Adrenal gland (tissue), 12 donors: ENCODE results near the gene RNMT. TPM values are rescaled to one million over a fixed set of nuclear protein-coding genes. Genes with fewer than 3 reads are reported as not detected.

ENCODE experiments used
- DNase-seq, 7 donors: peaks; one replicate each; pipeline ENCODE4 v3.0.0-alpha.2; 2019 to 2020
- H3K27ac ChIP-seq, 5 donors: fragments of 200-600 bp; sonication (generic) in 4 of 5; 1 replicate in 3 of 5; 2 replicates in 2 of 5; pipeline versions ENCODE4 v1.5.1 to v1.8.0; 2016 to 2020; ENCODE audit warnings: mild to moderate bottlenecking in 1 of 5
- H3K27me3 ChIP-seq: fragments of 200-600 bp; 2 replicates; pipeline ENCODE4 v1.8.0; 2021
- H3K36me3 ChIP-seq, 2 donors: fragments of 200-600 bp; replicated peaks in 1 of 2; 1 replicate in 1 of 2; 2 replicates in 1 of 2; pipeline versions ENCODE4 v1.5.1 to v1.8.0; 2018 to 2022
- H3K4me1 ChIP-seq, 2 donors: fragments of 200-600 bp; replicated peaks in 1 of 2; 1 replicate in 1 of 2; 2 replicates in 1 of 2; pipeline versions ENCODE4 v1.5.1 to v1.8.0; 2018 to 2021
- H3K4me3 ChIP-seq, 4 donors: fragments of 200-600 bp; sonication (generic) in 3 of 4; one replicate each; pipeline ENCODE4 v1.5.1; 2016 to 2018
- H3K9me3 ChIP-seq, 3 donors: fragments of 200-600 bp; sonication (generic) in 1 of 3; replicated peaks in 1 of 3; 1 replicate in 2 of 3; 2 replicates in 1 of 3; pipeline versions ENCODE4 v1.5.1 to v1.8.0; 2016 to 2021
- POLR2A ChIP-seq, 2 donors: fragments of 450-650 bp; IDR thresholded peaks; one replicate each; pipeline ENCODE4 v1.6.1; 2017; ENCODE audit warnings: antibody characterized with exemption in 2 of 2, mild to moderate bottlenecking in 2 of 2, moderate library complexity in 1 of 2
- WGBS, 4 donors: extraction: QIAGEN DNeasy Blood & Tissue Kit in 2 of 4; methylation state at CpG; one replicate each; pipeline versions ENCODE4 v1.1.5 to v1.1.7; 2013 to 2017; 5-methylcytosine and 5-hydroxymethylcytosine counted together
- intact Hi-C, 2 donors: fragments of 100-400 bp; cut with DNase I; formaldehyde crosslinking; loops; one replicate each; pipeline versions ENCODE4 v1.14.1 to v1.15.0; 2022 to 2023
- polyA plus RNA-seq, 3 donors: library from polyadenylated mRNA; stranded (reverse); fragments of 200-250 nt in 2 of 3; fragments of 350-450 nt in 1 of 3; fragmentation: Illumina TruSeq in 1 of 3; extraction: RNeasy Lipid Tissue Mini Kit (QIAGEN cat#74804) in 1 of 3; gene quantifications; one replicate each; pipeline ENCODE4 v1.2.3, GENCODE V29; 2013 to 2014
- total RNA-seq, 9 donors: library from RNA; depleted of rRNA in 4 of 9; stranded (reverse); fragments of >200 nt in 4 of 9; fragments of 120-200 nt in 1 of 9; fragmentation: NEBNext Ultra II Directional in 1 of 9; extraction: Animal tissue kit (Norgen Biotek cat#: 25700) in 1 of 9; gene quantifications; one replicate each; pipeline versions ENCODE4 v1.1.0 to v1.2.4, GENCODE V29; 2013 to 2023
- TF ChIP-seq, protein P1 (sequence below), 6 experiments: fragments of 450-650 bp in 4 of 6; fragments of 200-600 bp in 2 of 6; sonication (generic) in 1 of 6; IDR thresholded peaks; 1 replicate in 5 of 6; 2 replicates in 1 of 6; pipeline versions ENCODE4 v1.5.1 to v1.8.0; 2016 to 2021; ENCODE audit warnings: antibody characterized with exemption in 6 of 6, mild to moderate bottlenecking in 2 of 6, moderate library complexity in 1 of 6
- donor health status: healthy with polysubstance abuse.
- donor health status: Bipolar disorder and iron deficiency.
- donor health status: DM: yes; HTN: yes; CAD: no.
- donor health status: DM: no; HTN: no; CAD: no.
- donor health status: DM: no; HTN: no; CAD: no.
- donor health status: DM: yes; HTN: yes; CAD: no.

RNMT gene
- total and polyA plus RNA-seq, 12 donors: 8.5 to 29.8 (median 20.0) TPM

DNA sequence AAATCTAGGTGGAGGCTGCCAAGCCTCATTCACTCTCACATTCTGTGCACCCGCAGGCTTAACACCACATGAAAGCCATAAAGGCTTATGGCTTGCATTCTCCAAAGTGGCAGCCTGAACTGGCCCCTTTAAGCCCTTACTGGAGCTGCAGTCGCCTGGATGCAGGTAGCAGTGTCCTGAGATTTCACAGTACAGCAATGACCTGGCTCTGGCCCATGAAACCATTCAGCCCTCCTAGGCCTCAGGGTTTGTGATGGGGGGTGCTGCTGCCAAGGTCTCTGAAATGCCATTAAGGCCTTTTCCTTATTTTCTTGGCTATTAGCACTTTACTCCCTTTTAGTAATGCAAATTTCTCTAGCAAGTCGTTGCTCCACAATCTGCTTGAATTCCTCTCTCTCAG, 48.6 kb downstream of the RNMT start:
- WGBS, 4 donors: 62 to 69% (median 65%) methylated on average over 2 to 3 of the region's 3 CpGs
- Histone ChIP-seq H3K9me3 (no peaks in the 10 kb centered on the region), H3K27me3 (peaks cover 5% of the 10 kb centered on the region), H3K27ac (no peak overlapping the region), H3K4me3 (no peak overlapping the region), H3K36me3 (no peaks in the 10 kb centered on the region), H3K4me1 (no peaks in the 10 kb centered on the region)
- intact Hi-C loops: no loop called here
- TF ChIP-seq, protein P1, sequence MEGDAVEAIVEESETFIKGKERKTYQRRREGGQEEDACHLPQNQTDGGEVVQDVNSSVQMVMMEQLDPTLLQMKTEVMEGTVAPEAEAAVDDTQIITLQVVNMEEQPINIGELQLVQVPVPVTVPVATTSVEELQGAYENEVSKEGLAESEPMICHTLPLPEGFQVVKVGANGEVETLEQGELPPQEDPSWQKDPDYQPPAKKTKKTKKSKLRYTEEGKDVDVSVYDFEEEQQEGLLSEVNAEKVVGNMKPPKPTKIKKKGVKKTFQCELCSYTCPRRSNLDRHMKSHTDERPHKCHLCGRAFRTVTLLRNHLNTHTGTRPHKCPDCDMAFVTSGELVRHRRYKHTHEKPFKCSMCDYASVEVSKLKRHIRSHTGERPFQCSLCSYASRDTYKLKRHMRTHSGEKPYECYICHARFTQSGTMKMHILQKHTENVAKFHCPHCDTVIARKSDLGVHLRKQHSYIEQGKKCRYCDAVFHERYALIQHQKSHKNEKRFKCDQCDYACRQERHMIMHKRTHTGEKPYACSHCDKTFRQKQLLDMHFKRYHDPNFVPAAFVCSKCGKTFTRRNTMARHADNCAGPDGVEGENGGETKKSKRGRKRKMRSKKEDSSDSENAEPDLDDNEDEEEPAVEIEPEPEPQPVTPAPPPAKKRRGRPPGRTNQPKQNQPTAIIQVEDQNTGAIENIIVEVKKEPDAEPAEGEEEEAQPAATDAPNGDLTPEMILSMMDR (IDR thresholded peaks at IDR 0.05): no peak
- TF ChIP-seq POLR2A (IDR thresholded peaks at IDR 0.05): no peak
- no peak for DNase-seq

DNA sequence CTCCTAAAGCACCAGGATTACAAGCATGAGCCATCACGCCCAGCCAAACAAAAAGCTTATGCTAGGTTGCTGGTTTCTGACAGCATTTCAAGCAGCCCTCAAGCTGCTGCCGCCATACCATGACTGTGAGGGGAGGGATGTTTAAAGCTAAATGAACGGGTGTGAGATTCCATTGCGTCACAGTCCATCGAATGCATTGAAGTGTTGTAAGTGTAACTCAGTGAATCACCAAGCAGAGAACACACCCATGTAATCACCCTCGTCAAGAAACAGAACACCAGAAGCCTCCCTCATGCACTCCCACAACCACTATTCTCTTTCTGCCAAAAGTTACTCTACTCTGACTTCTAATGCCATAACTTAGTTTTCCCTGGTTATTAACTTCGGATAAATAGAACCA, 64.7 kb downstream of the RNMT start:
- no peak overlapping the region for H3K4me3 ChIP-seq
- H3K27ac ChIP-seq: no peak overlapping the region
- intact Hi-C loops: no loop called here
- H3K36me3 ChIP-seq: no peaks in the 10 kb centered on the region
- TF ChIP-seq, protein P1 (IDR thresholded peaks at IDR 0.05): no peak
- TF ChIP-seq POLR2A (IDR thresholded peaks at IDR 0.05): no peak
- no peaks in the 10 kb centered on the region for H3K9me3 ChIP-seq
- DNase-seq: no peak
- 63 to 71% (median 69%) methylated on average over 7 of the region's 7 CpGs for whole genome bisulfite sequencing, 4 donors
- H3K4me1 ChIP-seq: no peaks in the 10 kb centered on the region
- H3K27me3 ChIP-seq: no peaks in the 10 kb centered on the region

DNA sequence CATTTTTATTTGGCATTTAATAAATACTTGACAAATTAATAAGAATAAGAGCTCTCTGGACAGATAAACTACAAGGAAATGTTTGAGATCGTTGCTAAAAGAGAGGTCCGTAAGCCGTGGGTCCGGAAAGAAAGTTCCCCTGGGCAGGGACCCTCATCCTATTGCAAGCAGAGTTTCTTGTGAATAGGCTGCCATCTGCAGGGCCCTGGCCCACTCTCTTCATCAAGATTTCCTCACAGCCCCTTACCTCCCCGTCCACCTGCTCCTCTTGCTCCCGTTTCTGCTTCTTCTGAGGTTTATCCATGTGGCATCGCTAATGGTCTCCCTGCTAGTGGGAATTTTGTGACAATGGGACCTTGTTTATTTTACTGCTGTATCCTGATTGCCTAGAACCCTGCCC, 67.3 kb downstream of the RNMT start:
- Histone ChIP-seq H3K4me1 (no peaks in the 10 kb centered on the region), H3K36me3 (no peaks in the 10 kb centered on the region), H3K27me3 (peaks cover 7% of the 10 kb centered on the region), H3K4me3 (no peak overlapping the region), H3K27ac (no peak overlapping the region), H3K9me3 (no peaks in the 10 kb centered on the region)
- TF ChIP-seq, protein P1 (IDR thresholded peaks at IDR 0.05): no peak
- no peak for TF ChIP-seq POLR2A (IDR thresholded peaks at IDR 0.05)
- intact Hi-C loops: no loop called here
- DNase-seq: no peak
- 37 to 43% (median 42%) methylated on average over 7 of the region's 7 CpGs for WGBS, 4 donors

DNA sequence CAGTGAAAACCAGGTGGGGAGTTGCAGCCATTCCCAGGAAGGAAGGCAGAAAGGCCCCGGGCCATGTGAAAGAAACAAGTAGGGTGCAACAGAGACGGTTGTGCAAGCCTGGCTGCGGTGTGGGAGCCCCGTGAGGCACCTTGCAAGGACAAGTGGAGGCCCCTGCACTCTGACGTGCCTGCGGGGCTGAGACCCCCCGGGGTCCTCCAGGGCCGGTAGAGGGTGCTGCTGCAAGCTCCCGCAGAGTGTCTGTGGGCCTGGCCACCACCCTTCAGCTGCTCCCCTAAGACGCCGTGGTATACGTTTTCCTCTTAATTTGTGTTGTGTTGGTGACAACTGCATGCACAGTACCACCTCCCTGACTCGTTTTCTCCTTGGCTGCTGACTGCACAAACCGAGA, 70.0 kb downstream of the RNMT start:
- Histone ChIP-seq H3K27ac (no peak overlapping the region), H3K4me3 (no peak overlapping the region), H3K27me3 (peaks cover 7% of the 10 kb centered on the region), H3K36me3 (no peaks in the 10 kb centered on the region), H3K4me1 (no peaks in the 10 kb centered on the region), H3K9me3 (no peaks in the 10 kb centered on the region)
- intact Hi-C loops: no loop called here
- 72 to 76% (median 74%) methylated on average over 12 to 14 of the region's 14 CpGs for WGBS, 4 donors
- no peak for DNase-seq
- TF ChIP-seq, protein P1 (IDR thresholded peaks at IDR 0.05): no peak
- no peak for TF ChIP-seq POLR2A (IDR thresholded peaks at IDR 0.05)
